ENCODE results near the gene IL7R.
"Not testable (repeated sequence)": the region's sequence is repeated elsewhere in the genome, so short reads cannot be mapped to it uniquely, and the experiment has no call there.

The IL7R gene

GRCh38 chr5:35845508-35845907 lies 11.2 kb upstream of the IL7R start:
- DNase-seq, result not testable (repeated sequence)

DNA sequence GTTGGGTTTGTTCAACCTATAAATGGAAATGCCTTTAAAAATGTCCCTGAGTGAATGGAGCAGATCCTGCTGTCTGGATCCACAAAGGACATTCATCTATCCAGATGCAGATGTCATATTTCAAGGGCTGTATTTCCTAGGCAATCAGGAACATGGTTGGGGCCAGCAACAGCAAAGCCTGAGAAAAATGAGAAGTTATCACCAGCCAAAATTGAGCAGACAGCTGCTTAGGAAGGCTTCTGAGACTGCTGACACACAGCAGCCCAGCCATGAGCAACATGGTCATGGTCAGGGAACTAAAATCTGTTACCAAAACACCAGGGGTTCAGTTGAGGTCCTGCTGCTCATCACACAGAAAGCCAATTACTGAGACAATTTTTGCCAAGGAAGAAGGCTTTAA lies 9.2 kb upstream of the IL7R start:
- no peak for DNase-seq

DNA sequence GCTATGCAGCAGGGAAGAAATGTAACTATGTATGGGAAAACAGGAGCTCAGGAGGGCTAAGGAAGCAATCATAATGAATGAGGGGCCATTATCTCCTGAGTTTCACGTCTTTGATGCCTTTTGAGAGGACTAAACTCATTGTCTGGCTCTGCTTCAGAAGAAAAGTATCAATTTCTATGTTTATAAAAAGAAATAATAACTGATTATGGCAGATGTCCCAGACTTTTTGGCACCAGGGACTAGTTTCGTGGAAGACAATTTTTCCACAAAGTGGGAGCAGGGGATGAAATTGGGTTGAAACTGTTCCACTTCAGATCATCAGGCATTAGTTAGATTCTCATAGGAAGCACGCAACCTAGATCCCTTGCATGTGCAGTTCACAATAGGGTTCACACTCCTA lies 8.7 kb upstream of the IL7R start:
- no peak for DNase-seq

DNA sequence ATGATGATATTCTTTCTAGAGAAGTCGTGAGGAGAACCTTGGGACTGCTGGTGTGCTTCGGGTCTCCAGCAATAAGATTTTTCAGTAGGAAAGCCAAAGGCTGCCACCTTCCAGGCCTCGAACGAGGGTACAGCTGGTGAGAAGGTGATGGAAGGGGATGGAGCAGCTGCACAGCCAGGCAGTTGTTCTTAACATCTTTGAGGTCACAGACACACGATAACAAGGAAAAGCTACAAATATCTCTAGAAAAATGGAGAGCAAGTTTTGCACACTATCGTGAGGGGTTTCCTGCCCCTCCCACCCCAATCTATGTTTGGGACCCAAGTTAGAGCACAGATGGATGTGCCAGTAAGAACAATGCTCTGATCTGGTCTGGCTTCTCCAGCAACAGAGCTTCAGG lies 6.8 kb upstream of the IL7R start:
- no peak for DNase-seq

DNA sequence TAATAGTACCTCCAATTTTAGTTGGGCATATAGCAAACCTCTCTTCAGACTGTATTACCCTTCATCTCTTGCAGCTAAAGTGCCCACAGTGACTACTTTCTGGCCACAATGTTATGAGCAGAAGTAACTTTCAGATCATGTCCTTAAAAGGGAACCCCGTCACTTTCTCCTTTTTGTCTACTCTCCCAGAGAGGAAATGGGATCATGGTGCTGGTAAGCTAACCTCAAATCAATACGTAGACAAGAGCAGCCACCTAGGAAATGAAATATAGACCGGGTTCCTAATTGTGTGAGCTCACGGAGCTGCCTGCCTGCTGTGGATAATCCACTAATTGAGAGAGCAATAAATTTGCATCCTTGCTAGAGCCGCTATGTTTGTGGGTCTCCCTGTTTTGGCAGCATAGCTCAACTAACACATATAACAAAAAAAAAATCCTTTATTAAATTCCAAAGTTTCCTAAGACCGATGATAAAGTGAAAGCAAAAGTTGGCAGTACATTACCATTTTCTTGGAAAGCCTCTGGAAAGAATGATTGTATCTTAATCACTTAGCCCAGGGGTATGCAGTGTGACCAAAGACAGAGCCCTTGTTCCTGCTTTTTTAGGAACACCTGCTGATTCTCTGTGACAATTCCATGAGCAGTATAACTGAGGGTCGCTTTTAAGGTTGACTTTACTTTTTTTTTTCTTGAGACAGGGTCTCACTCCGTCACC lies 5.6 kb upstream of the IL7R start:
- DNase-seq, result no peak

- peak; percentile 72 for DNase-seq
Observed at GRCh38 chr5:35852084-35852734, 4.5 kb upstream of the IL7R start.

DNA sequence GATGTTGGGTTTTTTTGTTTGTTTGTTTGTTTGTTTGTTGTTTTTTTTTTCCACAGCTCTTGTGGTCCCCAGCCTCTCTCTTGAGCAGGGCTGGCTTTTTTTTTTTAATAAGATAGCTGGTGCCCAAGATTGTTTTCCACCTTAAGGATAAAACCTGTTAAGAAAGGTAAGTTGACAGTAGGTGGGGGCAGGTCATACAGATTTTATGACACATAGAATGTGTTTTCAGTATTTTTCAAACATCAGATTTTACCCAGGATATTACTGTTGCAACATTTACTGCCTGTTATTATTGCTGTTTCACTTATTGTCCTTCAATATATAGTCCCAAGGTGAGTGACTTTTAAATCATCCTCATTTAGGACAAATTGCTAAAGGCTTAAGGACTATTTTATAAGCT lies 3.9 kb upstream of the IL7R start:
- DNase-seq, result peak; percentile 33

- peak; percentile 87 for DNase-seq
Observed at GRCh38 chr5:35853631-35854030, 3.1 kb upstream of the IL7R start.

- peak; percentile 94 for DNase-seq
Observed at GRCh38 chr5:35854248-35854647, 2.4 kb upstream of the IL7R start.

DNA sequence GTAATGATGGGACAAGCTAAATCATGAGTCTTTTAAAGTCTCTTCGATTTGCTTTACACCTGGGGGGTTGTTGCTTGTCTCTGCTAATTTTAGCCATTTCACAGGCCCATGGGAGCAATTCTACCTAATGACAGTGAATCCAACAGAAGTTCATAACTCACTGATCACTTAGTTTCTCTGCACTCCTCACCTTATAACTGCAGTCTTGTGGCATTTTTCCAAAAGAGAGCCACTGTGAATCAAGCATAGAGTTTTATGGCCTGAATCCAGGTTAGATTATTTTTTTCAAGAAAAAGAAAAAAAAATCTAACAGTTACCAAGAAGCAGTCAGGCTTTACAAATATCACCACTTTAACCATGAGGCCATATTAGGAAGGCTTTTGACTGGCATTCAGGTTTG lies 1.5 kb upstream of the IL7R start:
- peak; percentile 40 for DNase-seq

- DNase-seq, result peak; percentile 36
Observed at GRCh38 chr5:35856186-35856764, 416 bp upstream of the IL7R start.

DNA sequence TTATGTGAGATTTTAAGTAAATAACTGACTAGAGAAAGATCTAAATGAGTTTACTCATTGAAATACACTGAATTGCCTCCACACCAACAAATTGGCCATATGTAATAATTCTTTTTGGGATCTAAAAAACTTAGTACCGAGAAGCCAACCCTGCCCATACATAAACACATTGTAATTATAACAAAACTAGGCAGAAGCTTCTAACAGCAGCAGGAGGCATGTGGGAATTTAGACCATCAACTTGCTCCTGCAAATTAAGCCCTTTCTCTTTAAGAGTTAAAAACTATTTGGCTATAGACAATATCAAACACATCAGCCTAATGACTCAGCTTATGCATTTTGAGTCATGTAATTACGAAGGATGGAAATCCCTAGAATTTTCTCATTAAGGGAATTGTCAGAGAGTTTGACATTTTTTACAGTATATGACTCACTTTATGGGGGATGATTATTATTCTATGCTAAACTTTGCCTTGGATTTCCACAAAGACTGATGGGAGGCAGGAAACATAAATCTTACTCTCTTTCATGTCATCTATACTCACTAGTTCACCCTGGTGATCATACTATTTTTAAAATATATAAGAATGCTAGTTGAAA lies 1.0 kb downstream of the IL7R start:
- DNase-seq, result peak; percentile 49

- peak; percentile 57 for DNase-seq
Observed at GRCh38 chr5:35859101-35859661, 2.5 kb downstream of the IL7R start.

- no peak for DNase-seq
Observed at GRCh38 chr5:35860686-35861085, 4.0 kb downstream of the IL7R start.

GRCh38 chr5:35861718-35862117 lies 5.0 kb downstream of the IL7R start:
- no peak for DNase-seq

GRCh38 chr5:35862126-35862525 lies 5.4 kb downstream of the IL7R start:
- peak; percentile 8 for DNase-seq

DNA sequence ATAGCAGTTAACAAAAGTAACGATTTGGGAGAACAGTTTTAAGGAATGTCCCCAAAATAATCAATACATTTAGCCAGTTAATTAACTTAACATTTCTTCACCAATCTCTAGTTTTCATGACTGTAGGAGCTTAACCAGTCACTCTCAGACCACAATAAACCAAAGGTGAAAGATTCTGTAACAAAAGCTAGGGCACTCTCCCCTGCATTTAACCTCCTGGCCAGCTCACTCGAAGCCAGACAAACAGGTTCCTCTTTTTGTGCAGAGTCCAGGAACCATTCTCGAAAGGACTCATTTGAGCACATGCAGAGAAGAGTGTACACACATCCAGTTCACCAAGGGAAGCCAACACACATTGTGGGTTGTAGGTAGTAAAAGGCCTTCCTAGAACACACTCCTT lies 6.5 kb downstream of the IL7R start:
- DNase-seq, result no peak

DNA sequence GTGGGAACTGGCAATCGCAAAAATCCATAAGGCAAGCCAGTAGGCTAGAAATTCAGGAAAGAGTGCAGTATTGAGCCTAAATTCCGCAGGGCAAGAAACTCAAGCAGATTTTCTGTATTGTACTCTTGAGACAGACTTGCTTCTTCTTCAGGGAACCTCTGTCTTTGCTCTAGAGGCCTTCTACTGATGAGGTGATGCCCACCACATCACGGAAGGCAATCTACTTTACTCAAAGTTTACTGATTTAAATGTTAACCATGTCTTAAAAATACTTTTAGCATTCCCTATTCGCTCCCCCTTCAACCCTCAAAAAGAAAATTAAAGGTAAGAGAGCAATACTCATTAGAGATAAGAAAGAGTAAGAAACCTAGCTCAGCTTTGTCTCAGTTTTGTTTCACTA lies 11.3 kb downstream of the IL7R start:
- DNase-seq, result no peak

- DNase-seq, result no peak
Observed at GRCh38 chr5:35869685-35870277, 13.1 kb downstream of the IL7R start.

DNA sequence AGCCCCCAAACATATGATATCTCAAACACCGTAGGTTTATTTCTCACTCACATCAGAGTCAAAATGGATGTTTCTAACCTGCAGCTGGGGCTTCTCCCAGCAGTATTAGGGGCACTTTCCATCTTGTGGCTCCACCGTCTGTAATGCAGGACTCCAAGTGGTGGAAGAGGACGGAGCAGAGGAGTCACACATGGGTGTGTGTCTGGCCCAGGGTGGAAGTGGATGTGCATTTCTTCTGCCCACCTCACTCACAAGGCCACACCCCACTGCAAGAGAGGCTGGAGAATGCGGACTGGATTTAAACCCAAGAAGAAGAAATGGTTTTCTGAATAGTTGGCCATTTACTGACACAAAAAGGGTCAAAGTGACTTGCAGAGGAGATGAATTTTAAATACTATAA lies 13.9 kb downstream of the IL7R start:
- no peak for DNase-seq

DNA sequence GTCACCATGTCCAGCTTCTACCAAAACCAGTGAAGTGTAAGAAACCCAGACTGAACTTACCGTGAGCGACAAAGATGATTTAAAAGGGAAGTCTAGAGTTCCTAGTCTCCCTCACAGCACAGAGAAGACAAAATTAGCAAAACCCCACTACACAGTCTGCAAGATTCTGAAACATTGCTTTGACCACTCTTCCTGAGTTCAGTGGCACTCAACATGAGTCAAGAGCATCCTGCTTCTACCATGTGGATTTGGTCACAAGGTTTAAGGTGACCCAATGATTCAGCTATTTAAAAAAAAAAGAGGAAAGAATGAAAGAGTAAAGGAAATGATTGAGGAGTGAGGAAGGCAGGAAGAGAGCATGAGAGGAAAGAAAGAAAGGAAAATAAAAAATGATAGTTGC lies 19.8 kb downstream of the IL7R start:
- no peak for DNase-seq

DNA sequence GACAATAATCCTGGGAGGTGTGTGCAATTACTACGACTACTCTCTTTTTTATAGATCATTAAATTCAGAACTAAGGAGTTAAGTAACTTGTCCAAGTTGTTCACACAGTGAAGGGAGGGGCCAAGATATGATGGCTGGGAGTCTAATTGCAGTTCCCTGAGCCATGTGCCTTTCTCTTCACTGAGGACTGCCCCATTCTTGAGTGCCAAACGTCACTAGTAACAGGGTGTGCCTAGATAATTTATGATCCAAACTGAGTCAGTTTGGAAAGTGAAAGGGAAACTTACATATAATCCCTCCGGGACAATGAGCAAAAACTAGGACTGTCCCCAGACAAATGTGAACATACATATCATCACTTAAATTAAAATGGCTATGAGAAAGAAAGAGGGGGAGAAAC lies 20.2 kb downstream of the IL7R start:
- DNase-seq, result no peak

DNA sequence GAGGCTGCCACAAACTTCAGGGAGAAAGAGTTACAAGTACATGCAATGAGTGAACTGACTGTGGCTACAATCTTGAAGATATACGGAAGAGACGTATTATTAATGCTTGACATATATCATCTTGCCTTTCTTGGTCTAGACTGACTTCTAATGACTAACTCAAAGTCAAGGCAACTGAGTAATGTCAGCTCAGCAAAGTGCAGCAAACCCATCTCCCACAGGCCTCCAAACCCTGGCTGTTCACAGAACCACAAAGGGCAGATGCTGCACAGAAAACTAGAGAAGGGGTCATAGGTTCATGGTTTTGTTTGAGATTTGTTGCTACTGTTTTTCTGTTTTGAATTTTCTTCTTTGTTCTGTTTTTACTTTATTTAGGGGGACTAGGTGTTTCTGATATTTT lies 21.0 kb downstream of the IL7R start:
- DNase-seq, result no peak
